Measurements from ENCODE around the gene FGFBP1.

Gene FGFBP1

DNA sequence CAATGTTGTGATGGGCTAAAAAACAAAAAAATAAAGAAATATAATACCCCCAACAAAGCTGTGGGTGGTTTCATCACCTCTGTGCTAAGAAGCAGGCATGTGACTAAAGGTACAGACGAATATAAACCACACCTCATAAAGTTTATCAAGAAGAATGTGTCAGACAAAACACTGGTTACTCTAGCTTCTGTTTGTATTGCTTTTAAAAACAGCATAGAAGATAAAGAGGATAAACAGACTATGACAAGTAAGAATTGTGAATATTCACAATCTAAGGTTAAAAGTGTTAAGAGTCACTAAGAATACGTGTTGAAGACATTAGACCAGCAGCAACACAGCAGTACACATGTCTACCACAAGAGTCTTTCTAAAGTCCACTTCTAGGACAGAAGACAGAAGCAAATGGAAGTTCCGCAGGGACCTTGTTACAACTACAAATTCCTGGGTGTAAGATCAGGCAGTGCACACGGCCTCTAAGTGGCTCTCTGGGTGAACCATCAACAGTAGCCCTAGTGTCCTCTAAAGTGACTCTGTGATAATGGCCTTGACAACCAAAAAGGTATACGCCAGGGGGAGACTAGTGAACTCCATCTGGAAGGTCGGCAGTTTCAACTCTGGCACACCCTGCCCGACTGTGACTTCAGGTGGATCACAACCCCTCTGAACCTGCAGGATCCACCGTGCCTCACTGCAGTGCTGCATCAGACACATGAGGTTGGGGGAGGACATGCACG is 32.7 kb upstream of the FGFBP1 start:
- in situ Hi-C loops (cut with HindIII; ENCODE audit: low sequenced_read_pairs): no loop called here
- no peak overlapping the region for H3K4me3 ChIP-seq (ENCODE audit: low read depth, low read length)
- no peak for DNase-seq (ENCODE audit: low read depth, low spot score)
- TF ChIP-seq, protein P1, sequence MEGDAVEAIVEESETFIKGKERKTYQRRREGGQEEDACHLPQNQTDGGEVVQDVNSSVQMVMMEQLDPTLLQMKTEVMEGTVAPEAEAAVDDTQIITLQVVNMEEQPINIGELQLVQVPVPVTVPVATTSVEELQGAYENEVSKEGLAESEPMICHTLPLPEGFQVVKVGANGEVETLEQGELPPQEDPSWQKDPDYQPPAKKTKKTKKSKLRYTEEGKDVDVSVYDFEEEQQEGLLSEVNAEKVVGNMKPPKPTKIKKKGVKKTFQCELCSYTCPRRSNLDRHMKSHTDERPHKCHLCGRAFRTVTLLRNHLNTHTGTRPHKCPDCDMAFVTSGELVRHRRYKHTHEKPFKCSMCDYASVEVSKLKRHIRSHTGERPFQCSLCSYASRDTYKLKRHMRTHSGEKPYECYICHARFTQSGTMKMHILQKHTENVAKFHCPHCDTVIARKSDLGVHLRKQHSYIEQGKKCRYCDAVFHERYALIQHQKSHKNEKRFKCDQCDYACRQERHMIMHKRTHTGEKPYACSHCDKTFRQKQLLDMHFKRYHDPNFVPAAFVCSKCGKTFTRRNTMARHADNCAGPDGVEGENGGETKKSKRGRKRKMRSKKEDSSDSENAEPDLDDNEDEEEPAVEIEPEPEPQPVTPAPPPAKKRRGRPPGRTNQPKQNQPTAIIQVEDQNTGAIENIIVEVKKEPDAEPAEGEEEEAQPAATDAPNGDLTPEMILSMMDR (IDR thresholded peaks at IDR 0.05; ENCODE audit: low read depth, low read length): no peak

DNA sequence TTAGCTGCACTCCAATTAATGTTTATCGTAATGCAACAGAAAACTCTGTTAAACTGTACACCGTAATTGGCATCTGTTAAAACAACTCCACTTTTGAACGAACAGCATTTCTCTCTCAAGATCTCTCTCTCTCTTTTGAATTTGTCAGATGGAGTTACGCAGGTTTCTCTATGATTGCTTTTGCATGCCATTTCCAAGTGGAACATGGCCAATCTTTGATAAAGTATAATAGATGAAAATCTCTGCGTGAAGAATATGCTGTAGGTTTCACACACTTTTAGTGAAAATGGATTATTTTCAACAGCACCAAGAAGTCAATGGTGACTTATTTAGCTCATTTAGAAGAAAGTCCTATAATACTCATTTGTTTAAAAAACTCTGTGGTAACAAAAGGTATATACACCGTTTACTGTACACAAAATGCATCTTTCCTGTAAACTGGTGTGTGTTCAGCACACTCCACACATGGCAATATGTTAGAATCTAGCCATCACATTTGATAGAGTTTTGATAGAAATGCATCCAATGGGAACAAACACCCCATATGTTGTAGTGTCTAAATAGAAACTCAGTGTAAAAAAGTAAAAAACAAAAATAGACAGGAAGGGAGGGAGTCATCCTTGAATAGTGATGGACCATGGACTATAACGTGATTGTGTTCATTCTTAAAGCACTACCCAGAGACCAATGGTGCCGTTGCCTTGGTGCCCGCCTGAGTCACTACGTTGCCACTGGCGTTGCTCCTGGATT is 30.2 kb upstream of the FGFBP1 start:
- DNase-seq (ENCODE audit: low read depth, low spot score): no peak
- in situ Hi-C loops (cut with HindIII; ENCODE audit: low sequenced_read_pairs): no loop called here

DNA sequence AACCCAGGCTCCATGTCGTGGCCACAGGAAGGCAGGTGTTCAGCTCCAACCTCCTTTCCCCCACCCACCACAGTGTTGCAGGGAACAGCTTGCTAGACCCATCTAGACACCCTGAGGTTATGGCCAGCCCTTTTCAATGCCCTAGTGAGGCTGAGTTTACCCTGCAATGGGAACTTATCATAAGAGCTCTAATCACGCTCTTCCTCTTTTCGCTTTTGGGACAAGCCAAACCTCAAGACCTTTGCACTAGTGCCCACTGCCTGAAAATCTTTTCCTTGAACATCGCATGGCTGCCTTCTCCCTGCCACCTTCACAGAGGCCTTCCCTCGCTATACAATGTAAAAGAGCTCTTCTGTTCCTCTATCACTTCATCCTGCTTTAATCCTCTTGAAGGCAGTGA is 26.8 kb upstream of the FGFBP1 start:
- no peak overlapping the region for H3K4me3 ChIP-seq (ENCODE audit: low read depth, low read length)
- in situ Hi-C loops (cut with HindIII; ENCODE audit: low sequenced_read_pairs): no loop called here
- no peak for DNase-seq (ENCODE audit: low read depth, low spot score)

More for the DNA sequence above, 30.2 kb upstream of the FGFBP1 start:
- no peak overlapping the region for H3K4me3 ChIP-seq (ENCODE audit: low read depth, low read length)
- TF ChIP-seq, protein P1 (IDR thresholded peaks at IDR 0.05; ENCODE audit: low read depth, low read length): no peak

DNA sequence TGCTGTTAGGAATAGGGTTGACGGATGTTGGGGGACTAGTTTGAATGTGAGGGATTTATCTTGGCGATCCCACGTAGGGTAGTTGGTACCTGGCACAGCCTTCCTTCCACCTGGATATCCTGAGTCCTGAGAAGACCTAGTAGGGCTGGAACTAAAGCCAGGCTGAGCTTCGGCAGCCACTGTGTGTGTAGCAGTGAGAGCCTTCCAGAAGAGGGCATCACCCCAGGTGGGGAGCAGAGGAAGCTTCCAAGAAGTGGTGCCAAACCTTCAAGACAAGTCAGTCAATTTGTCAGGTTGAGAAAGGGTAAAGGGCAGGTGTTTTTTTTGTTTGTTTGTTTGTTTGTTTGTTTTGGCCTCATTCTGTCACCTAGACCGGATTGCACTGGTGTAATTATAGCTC is 25.6 kb upstream of the FGFBP1 start:
- no peak for DNase-seq (ENCODE audit: low read depth, low spot score)
- TF ChIP-seq, protein P1 (IDR thresholded peaks at IDR 0.05; ENCODE audit: low read depth, low read length): no peak
- in situ Hi-C loops (cut with HindIII; ENCODE audit: low sequenced_read_pairs): no loop called here
- no peak overlapping the region for H3K4me3 ChIP-seq (ENCODE audit: low read depth, low read length)

More for the DNA sequence above, 26.8 kb upstream of the FGFBP1 start:
- TF ChIP-seq, protein P1 (IDR thresholded peaks at IDR 0.05; ENCODE audit: low read depth, low read length): no peak

DNA sequence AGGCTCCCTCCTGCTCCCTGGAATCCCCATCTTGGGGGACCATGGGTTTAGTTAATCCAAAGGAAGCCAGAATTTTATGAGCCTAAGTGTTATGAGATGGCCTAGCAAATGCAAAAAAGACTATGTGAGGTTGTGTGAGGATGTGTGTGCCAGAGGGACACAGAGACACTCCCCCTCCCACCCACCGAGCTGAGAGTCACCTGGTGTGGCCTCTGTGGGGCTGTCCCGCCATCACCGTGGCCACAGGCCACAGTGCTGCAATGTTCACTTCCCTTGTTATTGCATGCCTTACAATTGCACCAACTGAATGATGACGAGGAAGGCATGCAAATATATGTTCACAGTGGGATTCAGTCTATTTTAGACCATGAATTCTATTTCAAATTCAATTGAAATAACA is 25.0 kb upstream of the FGFBP1 start:
- H3K4me3 ChIP-seq (ENCODE audit: low read depth, low read length): no peak overlapping the region
- in situ Hi-C loops (cut with HindIII; ENCODE audit: low sequenced_read_pairs): no loop called here
- TF ChIP-seq, protein P1 (IDR thresholded peaks at IDR 0.05; ENCODE audit: low read depth, low read length): no peak
- no peak for DNase-seq (ENCODE audit: low read depth, low spot score)

DNA sequence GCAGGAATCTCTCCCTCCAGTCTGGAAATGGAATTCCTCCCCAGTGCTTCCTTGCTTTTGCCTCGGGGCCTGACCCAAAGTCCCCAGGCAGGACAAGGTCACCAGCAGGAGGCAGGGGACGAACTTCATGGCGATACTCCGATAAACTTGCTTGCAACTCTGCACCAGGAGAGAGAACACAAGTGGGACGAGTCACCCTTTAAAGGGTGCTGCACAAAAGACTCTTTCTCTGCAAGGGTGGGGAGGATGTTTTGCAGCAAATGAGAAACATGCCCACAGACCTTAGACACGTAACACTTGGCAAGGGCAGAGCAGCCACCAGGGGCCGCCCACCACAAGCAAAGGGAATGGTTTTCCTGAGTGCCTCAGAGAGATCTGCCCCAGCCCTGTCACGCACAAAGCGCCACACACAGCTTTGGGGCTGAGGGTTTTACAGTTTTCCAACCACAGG is 24.5 kb upstream of the FGFBP1 start, which contains the start of gene FGFBP2:
TSS of gene FGFBP2 (minus strand) at position 175 of the 451 bp plus-strand sequence. CDS start at position 129, 46 bp downstream.
- TF ChIP-seq, protein P1 (IDR thresholded peaks at IDR 0.05; ENCODE audit: low read depth, low read length): peak; percentile 65
- no peak within 1 kb of the TSS for H3K4me3 ChIP-seq (ENCODE audit: low read depth, low read length)
- in situ Hi-C loops (cut with HindIII; ENCODE audit: low sequenced_read_pairs): no loop called here
- DNase-seq (ENCODE audit: low read depth, low spot score): peak; percentile 43
